ENCODE data around the gene ARL11.

Gene ARL11

GRCh38 chr13:49633710-49634109, 5.4 kb downstream of the ARL11 start:
- 100% methylated on average over 3 to 4 of the region's 4 CpGs for WGBS, 2 experiments (ENCODE audit: insufficient coverage in 2 of 2)
- H3K4me1 ChIP-seq (ENCODE audit: control insufficient read depth, insufficient read depth, low read length, poor library complexity, severe bottlenecking) = peaks cover 12% of the 10 kb centered on the region
- H3K36me3 ChIP-seq (ENCODE audit: control insufficient read depth, insufficient read depth, low read length) = no peaks in the 10 kb centered on the region
- no peak overlapping the region for H3K4me3 ChIP-seq (ENCODE audit: extremely low read depth, insufficient read depth, low read length, poor library complexity, severe bottlenecking)
- H3K27ac ChIP-seq (ENCODE audit: low read depth, low read length, severe bottlenecking) = no peak overlapping the region
- H3K9me3 ChIP-seq (ENCODE audit: control insufficient read depth, low read length) = no peaks in the 10 kb centered on the region

- Histone ChIP-seq H3K4me1 (ENCODE audit: control insufficient read depth, insufficient read depth, low read length, poor library complexity, severe bottlenecking) (no peaks in the 10 kb centered on the region), H3K27ac (ENCODE audit: low read depth, low read length, severe bottlenecking) (no peak overlapping the region), H3K4me3 (ENCODE audit: extremely low read depth, insufficient read depth, low read length, poor library complexity, severe bottlenecking) (no peak overlapping the region), H3K9me3 (ENCODE audit: control insufficient read depth, low read length) (no peaks in the 10 kb centered on the region), H3K36me3 (ENCODE audit: control insufficient read depth, insufficient read depth, low read length) (no peaks in the 10 kb centered on the region)
- 61 to 65% methylated on average over 6 to 7 of the region's 10 CpGs for WGBS, 2 experiments (ENCODE audit: insufficient coverage in 2 of 2)
These were observed 7.5 kb downstream of the ARL11 start for GRCh38 chr13:49635599-49636433.

- no peak overlapping the region for H3K4me3 ChIP-seq (ENCODE audit: extremely low read depth, insufficient read depth, low read length, poor library complexity, severe bottlenecking)
- whole genome bisulfite sequencing, 2 experiments (ENCODE audit: insufficient coverage in 2 of 2) = 86 to 93% methylated on average over 2 to 4 of the region's 5 CpGs
- peaks cover 4% of the 10 kb centered on the region for H3K4me1 ChIP-seq (ENCODE audit: control insufficient read depth, insufficient read depth, low read length, poor library complexity, severe bottlenecking)
- no peak overlapping the region for H3K27ac ChIP-seq (ENCODE audit: low read depth, low read length, severe bottlenecking)
- H3K36me3 ChIP-seq (ENCODE audit: control insufficient read depth, insufficient read depth, low read length) = no peaks in the 10 kb centered on the region
- H3K9me3 ChIP-seq (ENCODE audit: control insufficient read depth, low read length) = no peaks in the 10 kb centered on the region
These were observed 8.4 kb downstream of the ARL11 start for GRCh38 chr13:49636705-49637104.

DNA sequence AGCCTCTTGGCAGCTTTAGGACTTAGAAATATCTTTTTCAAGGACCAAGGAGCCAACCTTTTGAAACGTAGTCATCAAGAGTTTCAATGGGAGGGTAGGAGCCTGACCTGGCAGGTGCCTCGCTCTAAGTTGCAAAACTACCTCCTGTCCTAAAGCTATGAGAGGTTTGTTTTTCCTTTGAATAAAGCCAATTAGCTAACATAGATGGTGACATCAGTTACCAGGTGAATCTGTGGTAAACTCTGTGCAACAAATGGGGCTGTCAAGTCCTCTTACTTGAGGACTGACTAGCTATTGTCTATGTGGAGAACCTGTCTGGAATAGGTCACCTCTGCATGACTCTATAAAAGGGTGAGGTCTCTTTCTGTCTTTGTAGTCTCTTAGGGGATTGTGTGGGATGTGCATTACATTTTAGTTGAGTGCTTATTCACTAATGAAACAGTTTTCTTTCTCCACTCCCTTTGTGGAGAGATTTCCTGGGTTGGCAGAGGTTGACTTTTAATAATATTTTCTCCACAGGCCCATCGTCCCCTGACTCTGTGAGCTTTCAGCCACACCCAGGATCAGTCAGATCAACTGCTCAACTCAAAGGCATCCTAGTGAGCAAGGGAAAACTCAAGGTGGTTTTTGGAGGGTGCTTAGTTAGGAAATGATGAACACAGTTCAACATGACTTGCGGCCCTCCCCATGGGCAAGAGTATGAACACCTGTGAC, 9.9 kb downstream of the ARL11 start:
- no peaks in the 10 kb centered on the region for H3K36me3 ChIP-seq (ENCODE audit: control insufficient read depth, insufficient read depth, low read length)
- H3K27ac ChIP-seq (ENCODE audit: low read depth, low read length, severe bottlenecking) = no peak overlapping the region
- peaks cover 6% of the 10 kb centered on the region for H3K4me1 ChIP-seq (ENCODE audit: control insufficient read depth, insufficient read depth, low read length, poor library complexity, severe bottlenecking)
- no peak overlapping the region for H3K4me3 ChIP-seq (ENCODE audit: extremely low read depth, insufficient read depth, low read length, poor library complexity, severe bottlenecking)
- WGBS, 2 experiments (ENCODE audit: insufficient coverage in 2 of 2) = 93 to 95% methylated on average over 2 to 3 of the region's 4 CpGs
- no peaks in the 10 kb centered on the region for H3K9me3 ChIP-seq (ENCODE audit: control insufficient read depth, low read length)

GRCh38 chr13:49638744-49639072, 10.4 kb downstream of the ARL11 start:
- H3K4me3 ChIP-seq (ENCODE audit: extremely low read depth, insufficient read depth, low read length, poor library complexity, severe bottlenecking) = no peak overlapping the region
- no peaks in the 10 kb centered on the region for H3K36me3 ChIP-seq (ENCODE audit: control insufficient read depth, insufficient read depth, low read length)
- WGBS, 2 experiments (ENCODE audit: insufficient coverage in 2 of 2) = 80 to 86% methylated on average over 1 of the region's 2 CpGs
- H3K27ac ChIP-seq (ENCODE audit: low read depth, low read length, severe bottlenecking) = no peak overlapping the region
- peaks cover 6% of the 10 kb centered on the region for H3K4me1 ChIP-seq (ENCODE audit: control insufficient read depth, insufficient read depth, low read length, poor library complexity, severe bottlenecking)
- H3K9me3 ChIP-seq (ENCODE audit: control insufficient read depth, low read length) = no peaks in the 10 kb centered on the region

DNA sequence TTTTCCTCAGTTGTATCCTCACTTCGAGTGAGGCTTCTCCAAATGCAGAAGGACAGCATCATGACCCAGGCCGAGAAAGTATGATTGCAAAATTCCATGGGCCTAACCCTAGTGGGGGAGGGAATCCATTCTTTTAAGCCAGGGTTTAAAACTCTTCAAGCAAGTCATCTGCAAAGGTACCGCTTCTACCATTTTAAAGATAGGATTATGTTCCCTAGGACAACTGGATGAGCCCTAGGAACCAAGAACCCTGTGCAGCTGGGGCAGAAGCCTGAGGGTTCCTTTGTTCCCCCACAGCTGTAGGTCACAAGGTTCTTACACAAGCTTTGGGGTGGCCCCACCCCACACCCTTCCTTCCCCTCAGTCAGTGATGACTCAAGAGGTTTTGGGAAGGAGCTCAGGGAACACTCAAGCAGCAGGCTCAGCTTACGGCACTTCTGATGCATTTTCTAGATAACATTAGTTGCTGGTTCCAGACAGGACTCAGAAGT, 13.5 kb downstream of the ARL11 start:
- Histone ChIP-seq H3K9me3 (ENCODE audit: control insufficient read depth, low read length) (no peaks in the 10 kb centered on the region), H3K4me3 (ENCODE audit: extremely low read depth, insufficient read depth, low read length, poor library complexity, severe bottlenecking) (no peak overlapping the region), H3K4me1 (ENCODE audit: control insufficient read depth, insufficient read depth, low read length, poor library complexity, severe bottlenecking) (peaks cover 6% of the 10 kb centered on the region), H3K36me3 (ENCODE audit: control insufficient read depth, insufficient read depth, low read length) (no peaks in the 10 kb centered on the region), H3K27ac (ENCODE audit: low read depth, low read length, severe bottlenecking) (no peak overlapping the region)
- WGBS, 2 experiments (ENCODE audit: insufficient coverage in 2 of 2) = 100% methylated on average over 2 to 3 of the region's 4 CpGs

DNA sequence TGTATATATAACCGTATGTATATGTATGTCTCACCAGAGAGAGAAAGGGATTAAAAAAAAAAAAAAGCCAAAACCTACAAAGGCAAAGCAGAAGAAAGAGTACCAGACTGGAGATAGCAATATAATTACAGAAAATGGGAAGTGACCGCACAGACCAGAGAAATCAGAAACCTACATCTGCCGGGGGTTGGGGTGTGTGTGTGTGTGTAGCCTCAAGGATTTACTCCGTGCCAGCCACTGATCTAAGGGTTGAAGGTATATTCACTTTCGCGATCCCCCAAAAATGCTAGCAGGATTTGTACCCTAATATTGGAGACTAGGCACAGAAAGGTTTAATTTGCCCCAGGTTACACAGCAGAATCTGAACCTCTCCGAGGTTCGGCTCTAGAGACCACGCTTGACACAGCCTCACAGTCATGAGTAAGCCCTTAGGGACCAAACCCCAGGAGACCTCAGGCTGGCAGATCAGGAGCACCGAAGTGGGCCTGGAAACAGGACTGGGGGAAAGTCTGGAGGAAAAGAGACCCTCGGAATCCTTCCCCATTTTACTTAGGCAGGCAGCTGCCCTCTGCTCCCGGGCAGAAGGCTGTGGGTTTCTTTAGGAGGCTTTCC, 14.8 kb downstream of the ARL11 start:
- 92 to 94% methylated on average over 9 of the region's 12 CpGs for WGBS, 2 experiments (ENCODE audit: insufficient coverage in 2 of 2)
- H3K4me3 ChIP-seq (ENCODE audit: extremely low read depth, insufficient read depth, low read length, poor library complexity, severe bottlenecking) = no peak overlapping the region

GRCh38 chr13:49645451-49645850, 17.1 kb downstream of the ARL11 start:
- WGBS, 2 experiments (ENCODE audit: insufficient coverage in 2 of 2) = 94 to 95% methylated on average over 10 to 11 of the region's 13 CpGs
- Histone ChIP-seq H3K27ac (ENCODE audit: low read depth, low read length, severe bottlenecking) (no peak overlapping the region), H3K4me3 (ENCODE audit: extremely low read depth, insufficient read depth, low read length, poor library complexity, severe bottlenecking) (no peak overlapping the region), H3K9me3 (ENCODE audit: control insufficient read depth, low read length) (no peaks in the 10 kb centered on the region), H3K4me1 (ENCODE audit: control insufficient read depth, insufficient read depth, low read length, poor library complexity, severe bottlenecking) (peaks cover 6% of the 10 kb centered on the region), H3K36me3 (ENCODE audit: control insufficient read depth, insufficient read depth, low read length) (no peaks in the 10 kb centered on the region)

More for the DNA sequence above, 14.8 kb downstream of the ARL11 start:
- H3K36me3 ChIP-seq (ENCODE audit: control insufficient read depth, insufficient read depth, low read length) = no peaks in the 10 kb centered on the region
- peaks cover 6% of the 10 kb centered on the region for H3K4me1 ChIP-seq (ENCODE audit: control insufficient read depth, insufficient read depth, low read length, poor library complexity, severe bottlenecking)
- H3K9me3 ChIP-seq (ENCODE audit: control insufficient read depth, low read length) = no peaks in the 10 kb centered on the region
- H3K27ac ChIP-seq (ENCODE audit: low read depth, low read length, severe bottlenecking) = no peak overlapping the region

GRCh38 chr13:49646688-49647087, 18.4 kb downstream of the ARL11 start:
- H3K36me3 ChIP-seq (ENCODE audit: control insufficient read depth, insufficient read depth, low read length) = no peaks in the 10 kb centered on the region

DNA sequence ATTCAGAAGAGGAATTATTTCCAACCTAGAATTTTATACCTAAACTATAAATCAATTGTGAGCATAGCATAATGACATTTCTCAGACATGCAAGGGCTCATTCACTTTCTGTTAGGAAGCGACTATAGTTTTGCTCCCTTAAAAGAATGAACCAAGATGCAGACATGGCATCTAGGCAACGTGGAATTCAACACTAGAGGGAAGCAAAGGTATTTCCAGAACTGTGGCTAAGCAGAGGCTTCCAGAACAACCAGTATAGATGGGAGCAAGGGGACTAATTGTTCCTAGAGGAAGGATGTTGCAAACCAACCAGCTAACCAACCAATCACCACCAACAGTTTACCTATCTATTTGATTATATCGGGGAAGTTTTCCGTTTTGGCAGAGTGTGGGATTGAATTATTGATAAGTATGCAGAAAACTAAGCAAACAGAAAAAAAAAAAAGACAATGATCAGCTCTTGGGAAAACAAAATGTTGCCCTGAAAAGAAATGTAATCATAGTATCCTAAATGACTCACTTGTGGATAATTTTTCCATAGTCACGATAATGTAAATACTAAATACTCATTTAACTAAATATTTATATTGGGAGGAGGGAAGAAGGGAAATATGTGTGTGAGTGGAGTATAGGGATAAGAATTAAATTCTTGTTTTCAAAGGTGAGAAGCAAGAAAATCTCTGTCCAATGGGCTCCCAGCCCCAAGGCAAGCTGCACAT, 21.1 kb downstream of the ARL11 start:
- 44% methylated on average over 2 of the region's 5 CpGs; no CpG with 5 or more reads in 1 of the 2 experiments for WGBS, 2 experiments (ENCODE audit: insufficient coverage in 2 of 2)
- H3K4me1 ChIP-seq (ENCODE audit: control insufficient read depth, insufficient read depth, low read length, poor library complexity, severe bottlenecking) = no peaks in the 10 kb centered on the region
- H3K4me3 ChIP-seq (ENCODE audit: extremely low read depth, insufficient read depth, low read length, poor library complexity, severe bottlenecking) = no peak overlapping the region
- no peaks in the 10 kb centered on the region for H3K9me3 ChIP-seq (ENCODE audit: control insufficient read depth, low read length)
- no peak overlapping the region for H3K27ac ChIP-seq (ENCODE audit: low read depth, low read length, severe bottlenecking)
- H3K36me3 ChIP-seq (ENCODE audit: control insufficient read depth, insufficient read depth, low read length) = no peaks in the 10 kb centered on the region

More at GRCh38 chr13:49646688-49647087, 18.4 kb downstream of the ARL11 start:
- Histone ChIP-seq H3K27ac (ENCODE audit: low read depth, low read length, severe bottlenecking) (no peak overlapping the region), H3K4me1 (ENCODE audit: control insufficient read depth, insufficient read depth, low read length, poor library complexity, severe bottlenecking) (peaks cover 3% of the 10 kb centered on the region), H3K4me3 (ENCODE audit: extremely low read depth, insufficient read depth, low read length, poor library complexity, severe bottlenecking) (no peak overlapping the region), H3K9me3 (ENCODE audit: control insufficient read depth, low read length) (no peaks in the 10 kb centered on the region)
- WGBS, 2 experiments (ENCODE audit: insufficient coverage in 2 of 2) = 92 to 96% methylated on average over 3 of the region's 4 CpGs

Measured in mesodermal cell (in vitro differentiated cells).